H1 (cell line): Measurements from ENCODE around the gene TP53RK. TPM values are rescaled to one million over a fixed set of nuclear protein-coding genes. Genes with fewer than 3 reads are reported as not detected.

ENCODE experiments used
- CBX5 ChIP-seq: fragments of 300-800, 300-1000 bp; sonication (generic); IDR thresholded peaks from 2 replicates; pipeline ENCODE4 v1.7.1; 2016; ENCODE audit warnings: antibody characterized with exemption, low read length, low read depth
- EP300 ChIP-seq, 2 experiments: IDR thresholded peaks; 1 replicate in 1 of 2; 2 replicates in 1 of 2; pipeline ENCODE4 v1.6.1; 2011 to 2012; ENCODE audit warnings: low read depth in 2 of 2, low read length in 2 of 2, mild to moderate bottlenecking in 2 of 2, borderline replicate concordance in 1 of 2, inconsistent platforms in 1 of 2, moderate library complexity in 1 of 2
- EZH2 ChIP-seq: fragments of 200-600 bp; sonication (generic); IDR thresholded peaks from 2 replicates; pipeline ENCODE4 v1.7.1; 2012; ENCODE audit warnings: low read depth, mild to moderate bottlenecking, moderate library complexity, low read length, inconsistent platforms; ENCODE audit not compliant: severe bottlenecking
- HDAC6 ChIP-seq: IDR thresholded peaks from one replicate; pipeline ENCODE4 v1.7.1; 2012; ENCODE audit warnings: low read depth, mild to moderate bottlenecking, inconsistent platforms, low read length, moderate library complexity
- KDM4A ChIP-seq: IDR thresholded peaks from one replicate; pipeline ENCODE4 v1.7.1; 2012; ENCODE audit warnings: low read depth, mild to moderate bottlenecking, moderate library complexity, low read length, inconsistent platforms; ENCODE audit not compliant: severe bottlenecking
- MAFK ChIP-seq: IDR thresholded peaks from 2 replicates; pipeline ENCODE4 v1.6.1; 2012; ENCODE audit warnings: low read depth, mild to moderate bottlenecking, improper control_type of control experiment, low read length
- NRF1 ChIP-seq: IDR thresholded peaks from 2 replicates; pipeline ENCODE4 v1.6.1; 2011; ENCODE audit warnings: mild to moderate bottlenecking, low read depth, low read length, improper control_type of control experiment
- RAD21 ChIP-seq, 2 experiments: IDR thresholded peaks in 1 of 2; conservative IDR thresholded peaks in 1 of 2; 2 replicates each; pipeline ENCODE4 v1.6.1; 2011; ENCODE audit warnings: low read depth in 2 of 2, low read length in 2 of 2, improper control_type of control experiment in 1 of 2, inconsistent platforms in 1 of 2, mild to moderate bottlenecking in 1 of 2, moderate library complexity in 1 of 2
- TEAD4 ChIP-seq: IDR thresholded peaks from 2 replicates; pipeline ENCODE4 v1.6.1; 2012; ENCODE audit warnings: low read depth, low read length, inconsistent platforms, mixed read lengths
- YY1 ChIP-seq: IDR thresholded peaks from 2 replicates; pipeline ENCODE4 v1.6.1; 2011; ENCODE audit warnings: low read depth, mild to moderate bottlenecking, low read length
- polyA plus RNA-seq, 7 experiments: library from polyadenylated mRNA; depleted of rRNA in 3 of 7; stranded (reverse) in 5 of 7; unstranded in 2 of 7; fragments of >200 nt in 5 of 7; fragments of 200-250 nt in 2 of 7; gene quantifications; 1 replicate in 5 of 7; 2 replicates in 1 of 7; 4 replicates in 1 of 7; pipeline versions ENCODE4 v1.2.1 to v1.2.3, GENCODE V29; 2011 to 2013; ENCODE audit warnings: missing spikeins in 2 of 7, mixed read lengths in 2 of 7
- total RNA-seq: library from RNA; stranded (reverse); fragmentation: NEBNext Ultra II Directional; extraction: Animal tissue kit (Norgen Biotek cat#: 25700); gene quantifications from 2 replicates; pipeline ENCODE4 v1.2.1, GENCODE V29; 2021

TP53RK gene
- total and polyA plus RNA-seq, 2 of the 8 experiments (the other 6 are each of a cell fraction or from before 2014, with no cell fraction given): 8.5 to 16.3 TPM

GRCh38 chr20:46666306-46666705, 22.9 kb downstream of the TP53RK start (continued):
- no peak for TF ChIP-seq TEAD4
- no peak for TF ChIP-seq KDM4A
- TF ChIP-seq RAD21 (IDR thresholded peaks at IDR 0.05 in 1 of 2, conservative IDR thresholded peaks at IDR 0.05 in 1 of 2; ENCODE audit: low read depth in 2 of 2, low read length in 2 of 2): no peak
- TF ChIP-seq EP300 (IDR thresholded peaks at IDR 0.05; ENCODE audit: borderline replicate concordance in 1 of 2, low read depth in 2 of 2, low read length in 2 of 2): no peak
- TF ChIP-seq HDAC6: no peak
- no peak for TF ChIP-seq MAFK
- no peak for TF ChIP-seq EZH2
- no peak for TF ChIP-seq NRF1
- no peak for TF ChIP-seq CBX5
- no peak for TF ChIP-seq YY1
